Gastrocnemius medialis (tissue), 4 donors: ENCODE results near the gene SPTSSB. TPM values are rescaled to one million over a fixed set of nuclear protein-coding genes. Genes with fewer than 3 reads are reported as not detected.

Experiments used
- ATAC-seq, 2 donors: fragments of 150-250 bp; one replicate each; pipeline ENCODE4 v1.9.1; 2016
- DNase-seq, 2 donors: peaks; one replicate each; pipeline ENCODE4 v3.0.0-alpha.2; 2019
- H3K27ac ChIP-seq, 4 donors: fragments of 200-600 bp; sonication (generic); 1 replicate in 1 of 4; 2 replicates in 3 of 4; pipeline ENCODE4 v1.5.1; 2016 to 2018; ENCODE audit warnings: mild to moderate bottlenecking in 2 of 4, moderate library complexity in 1 of 4
- H3K27me3 ChIP-seq, 3 donors: fragments of 200-600 bp; sonication (generic) in 2 of 3; 1 replicate in 1 of 3; 2 replicates in 2 of 3; pipeline versions ENCODE4 v1.5.1 to v1.6.0; 2016 to 2019; ENCODE audit warnings: mild to moderate bottlenecking in 1 of 3, moderate library complexity in 1 of 3
- H3K36me3 ChIP-seq, 2 donors: fragments of 200-600 bp; sonication (generic) in 1 of 2; one replicate each; pipeline ENCODE4 v1.5.1; 2017 to 2018
- H3K4me1 ChIP-seq, 2 donors: fragments of 200-600 bp; sonication (generic) in 1 of 2; one replicate each; pipeline ENCODE4 v1.5.1; 2016 to 2017; ENCODE audit warnings: mild to moderate bottlenecking in 2 of 2
- H3K4me3 ChIP-seq, 4 donors: fragments of 200-600 bp; sonication (generic) in 3 of 4; 1 replicate in 1 of 4; 2 replicates in 3 of 4; pipeline ENCODE4 v1.5.1; 2016 to 2019; ENCODE audit warnings: mild to moderate bottlenecking in 2 of 4
- H3K9me3 ChIP-seq, 3 donors: fragments of 200-600 bp; sonication (generic) in 2 of 3; 1 replicate in 1 of 3; 2 replicates in 2 of 3; pipeline ENCODE4 v1.5.1; 2016 to 2019
- POLR2A ChIP-seq, 2 donors: fragments of 450-650 bp; IDR thresholded peaks; one replicate each; pipeline ENCODE4 v1.6.1; 2017; ENCODE audit warnings: antibody characterized with exemption in 2 of 2, mild to moderate bottlenecking in 2 of 2, moderate library complexity in 2 of 2
- in situ Hi-C, 4 donors: fragments of 200-750 bp; cut with MboI; loops; one replicate each; pipeline versions ENCODE4 v1.15.0 to v1.8.0; 2017; ENCODE audit warnings: low sequenced_read_pairs in 4 of 4
- intact Hi-C: fragments of 100-400 bp; cut with DNase I; formaldehyde crosslinking; loops from one replicate; pipeline ENCODE4 v1.15.1; 2023; ENCODE audit warnings: low total_unique reads
- total RNA-seq, 4 donors: library from RNA; depleted of rRNA; stranded (reverse); fragments of >200 nt; gene quantifications; one replicate each; pipeline versions ENCODE4 v1.1.0 to v1.2.3, GENCODE V29; 2016
- TF ChIP-seq, protein P1 (sequence below), 5 experiments: fragments of 450-650 bp in 3 of 5; fragments of 200-600 bp in 2 of 5; sonication (generic) in 2 of 5; IDR thresholded peaks in 4 of 5; conservative IDR thresholded peaks in 1 of 5; 1 replicate in 4 of 5; 2 replicates in 1 of 5; pipeline ENCODE4 v1.5.1; 2016 to 2019; ENCODE audit warnings: antibody characterized with exemption in 5 of 5, mild to moderate bottlenecking in 3 of 5, moderate library complexity in 3 of 5

SPTSSB gene
- total RNA-seq, 4 donors from 2014 or later = not detected

DNA sequence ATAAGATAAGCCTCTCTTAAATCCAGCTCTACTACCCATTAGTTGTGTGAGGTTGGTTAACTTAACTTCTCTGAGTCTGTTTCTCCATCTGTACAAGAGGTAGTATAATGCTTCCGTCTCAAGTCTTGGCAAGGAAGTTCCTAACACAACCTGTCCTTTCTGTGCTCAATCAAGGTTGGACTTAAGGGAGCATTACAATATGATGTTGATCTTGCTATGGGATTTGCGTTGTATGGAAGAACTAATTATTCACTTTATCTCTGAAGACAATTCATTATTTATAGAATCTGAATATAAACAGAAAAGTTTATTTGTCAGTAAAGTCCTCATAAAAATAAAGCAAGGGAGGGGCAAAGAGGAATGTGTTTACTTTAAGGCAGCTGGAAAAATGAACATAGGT, 18.9 kb upstream of the SPTSSB start:
- in situ Hi-C loops = no loop called here

DNA sequence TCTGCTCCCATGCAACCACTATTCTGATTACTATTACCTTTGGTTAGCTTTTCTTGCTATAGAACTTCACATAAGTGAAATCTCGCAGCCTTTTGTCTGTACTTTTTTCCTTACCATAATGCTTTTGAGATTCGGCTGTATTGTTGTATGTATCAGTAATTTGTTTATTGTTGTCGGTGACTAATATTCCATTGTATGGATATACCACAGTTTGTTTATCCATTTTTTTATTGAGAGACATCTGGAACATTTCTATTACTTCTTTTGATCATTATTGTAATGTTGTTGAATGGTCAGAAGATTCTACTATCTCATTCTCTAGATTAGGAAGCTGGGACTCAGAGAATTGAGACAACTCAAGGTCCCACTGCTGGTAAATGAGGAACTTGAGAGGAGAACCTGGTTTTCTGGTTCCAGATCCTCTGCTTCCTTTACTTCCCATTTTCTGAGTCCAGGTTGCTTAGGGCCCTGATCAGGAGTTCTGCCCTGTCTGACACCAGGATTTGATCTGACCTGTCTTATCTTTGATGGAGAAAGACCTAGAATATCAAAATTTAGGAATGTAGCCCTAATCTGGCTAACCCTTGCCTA, 18.2 kb upstream of the SPTSSB start:
- ATAC-seq = no peak
- no peaks in the 10 kb centered on the region for H3K27me3 ChIP-seq
- H3K9me3 ChIP-seq = no peaks in the 10 kb centered on the region
- H3K4me1 ChIP-seq = no peaks in the 10 kb centered on the region
- in situ Hi-C loops (no loop called here), intact Hi-C loops (no loop called here)
- DNase-seq = no peak
- no peak overlapping the region for H3K4me3 ChIP-seq
- TF ChIP-seq, protein P1, sequence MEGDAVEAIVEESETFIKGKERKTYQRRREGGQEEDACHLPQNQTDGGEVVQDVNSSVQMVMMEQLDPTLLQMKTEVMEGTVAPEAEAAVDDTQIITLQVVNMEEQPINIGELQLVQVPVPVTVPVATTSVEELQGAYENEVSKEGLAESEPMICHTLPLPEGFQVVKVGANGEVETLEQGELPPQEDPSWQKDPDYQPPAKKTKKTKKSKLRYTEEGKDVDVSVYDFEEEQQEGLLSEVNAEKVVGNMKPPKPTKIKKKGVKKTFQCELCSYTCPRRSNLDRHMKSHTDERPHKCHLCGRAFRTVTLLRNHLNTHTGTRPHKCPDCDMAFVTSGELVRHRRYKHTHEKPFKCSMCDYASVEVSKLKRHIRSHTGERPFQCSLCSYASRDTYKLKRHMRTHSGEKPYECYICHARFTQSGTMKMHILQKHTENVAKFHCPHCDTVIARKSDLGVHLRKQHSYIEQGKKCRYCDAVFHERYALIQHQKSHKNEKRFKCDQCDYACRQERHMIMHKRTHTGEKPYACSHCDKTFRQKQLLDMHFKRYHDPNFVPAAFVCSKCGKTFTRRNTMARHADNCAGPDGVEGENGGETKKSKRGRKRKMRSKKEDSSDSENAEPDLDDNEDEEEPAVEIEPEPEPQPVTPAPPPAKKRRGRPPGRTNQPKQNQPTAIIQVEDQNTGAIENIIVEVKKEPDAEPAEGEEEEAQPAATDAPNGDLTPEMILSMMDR (IDR thresholded peaks at IDR 0.05 in 4 of 5, conservative IDR thresholded peaks at IDR 0.05 in 1 of 5) = no peak
- no peak for TF ChIP-seq POLR2A (IDR thresholded peaks at IDR 0.05)
- H3K36me3 ChIP-seq = no peaks in the 10 kb centered on the region
- no peak overlapping the region for H3K27ac ChIP-seq

More for the DNA sequence above, 18.9 kb upstream of the SPTSSB start:
- no peak overlapping the region for H3K27ac ChIP-seq
- ATAC-seq = no peak
- DNase-seq = no peak
- no peaks in the 10 kb centered on the region for H3K36me3 ChIP-seq
- intact Hi-C loops = no loop called here
- H3K4me1 ChIP-seq = no peaks in the 10 kb centered on the region
- TF ChIP-seq, protein P1 (IDR thresholded peaks at IDR 0.05 in 4 of 5, conservative IDR thresholded peaks at IDR 0.05 in 1 of 5) = no peak
- TF ChIP-seq POLR2A (IDR thresholded peaks at IDR 0.05) = no peak
- no peaks in the 10 kb centered on the region for H3K27me3 ChIP-seq
- H3K4me3 ChIP-seq = no peak overlapping the region
- H3K9me3 ChIP-seq = no peaks in the 10 kb centered on the region

GRCh38 chr3:161388855-161389254, 17.5 kb upstream of the SPTSSB start:
- no peak overlapping the region for H3K27ac ChIP-seq
- TF ChIP-seq, protein P1 (IDR thresholded peaks at IDR 0.05 in 4 of 5, conservative IDR thresholded peaks at IDR 0.05 in 1 of 5) = no peak
- no peak for TF ChIP-seq POLR2A (IDR thresholded peaks at IDR 0.05)
- no peaks in the 10 kb centered on the region for H3K27me3 ChIP-seq
- no peaks in the 10 kb centered on the region for H3K9me3 ChIP-seq
- no peak for DNase-seq
- in situ Hi-C loops = no loop called here
- no peak overlapping the region for H3K4me3 ChIP-seq
- no peaks in the 10 kb centered on the region for H3K36me3 ChIP-seq
- intact Hi-C loops = no loop called here
- no peaks in the 10 kb centered on the region for H3K4me1 ChIP-seq
- no peak for ATAC-seq

GRCh38 chr3:161386991-161387770, 15.9 kb upstream of the SPTSSB start:
- ATAC-seq (no peak), DNase-seq (no peak)
- no peak for TF ChIP-seq POLR2A (IDR thresholded peaks at IDR 0.05)
- TF ChIP-seq, protein P1 (IDR thresholded peaks at IDR 0.05 in 4 of 5, conservative IDR thresholded peaks at IDR 0.05 in 1 of 5) = no peak
- intact Hi-C loops (no loop called here), in situ Hi-C loops (no loop called here)
- H3K9me3 ChIP-seq = no peaks in the 10 kb centered on the region
- no peak overlapping the region for H3K27ac ChIP-seq
- no peaks in the 10 kb centered on the region for H3K27me3 ChIP-seq
- H3K4me1 ChIP-seq = no peaks in the 10 kb centered on the region
- H3K36me3 ChIP-seq = no peaks in the 10 kb centered on the region
- no peak overlapping the region for H3K4me3 ChIP-seq
